NCI-H1417 (cell line): Measurements from ENCODE around the gene CLTCL1.
"Not testable (repeated sequence)": the region's sequence is repeated elsewhere in the genome, so short reads cannot be mapped to it uniquely, and the experiment has no call there.

Experiments
- DNase-seq, 3 experiments: peaks; one replicate each; lab custom pipeline; 2025; lab: John Stamatoyannopoulos, UW

CLTCL1 gene

GRCh38 chr22:19175602-19176174 lies 115.8 kb downstream of the CLTCL1 start:
- peak in 1 of 3 experiments; percentile 3 for DNase-seq

GRCh38 chr22:19175026-19175601 lies 116.4 kb downstream of the CLTCL1 start:
- no peak for DNase-seq

DNA sequence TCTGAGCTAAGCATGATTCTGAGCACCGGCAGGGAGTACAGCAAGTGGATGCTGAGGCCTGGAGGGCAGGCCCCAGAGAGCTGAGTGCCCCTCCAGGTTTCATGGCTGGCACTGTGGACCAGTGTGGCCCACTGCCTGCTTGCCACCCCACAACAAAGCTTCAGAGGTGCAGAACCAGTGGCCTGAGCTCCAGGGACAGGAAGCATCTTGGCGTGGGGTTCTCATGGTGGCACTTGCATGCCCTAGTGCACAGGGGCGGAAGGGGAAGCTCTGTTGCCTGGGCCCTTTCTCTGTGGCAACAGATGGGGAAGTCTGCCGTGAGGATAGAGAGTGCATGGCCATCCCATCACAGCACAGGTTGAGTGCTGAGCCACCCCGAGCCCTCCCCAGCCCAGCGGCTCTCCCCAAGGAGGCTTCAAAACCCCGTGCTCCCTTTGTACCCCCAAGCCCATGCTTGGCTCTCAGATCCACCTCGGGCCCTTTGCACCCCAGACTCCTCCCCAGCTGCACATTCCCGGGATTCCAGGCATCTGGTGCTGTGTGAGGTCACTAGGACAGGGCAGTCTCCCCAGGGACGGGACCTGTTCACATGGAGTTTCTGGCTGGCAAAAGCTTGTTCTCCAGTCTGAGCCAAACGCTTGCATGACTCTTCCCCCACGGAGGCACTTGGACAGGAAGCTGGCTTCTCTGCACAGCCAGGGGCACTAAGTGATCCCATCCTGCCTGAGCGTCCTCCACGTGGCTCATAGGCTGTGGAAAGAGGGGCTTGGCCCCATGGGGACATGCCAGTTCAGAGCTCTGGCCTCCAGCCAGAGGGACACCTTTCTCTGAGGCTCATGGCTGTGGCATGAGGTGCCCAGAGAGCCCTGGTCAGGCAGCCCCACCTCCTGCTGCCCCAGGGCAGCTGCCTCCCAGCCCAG lies 117.2 kb downstream of the CLTCL1 start:
- DNase-seq: no peak

- no peak for DNase-seq
These were observed 118.2 kb downstream of the CLTCL1 start for GRCh38 chr22:19173047-19174035.

DNA sequence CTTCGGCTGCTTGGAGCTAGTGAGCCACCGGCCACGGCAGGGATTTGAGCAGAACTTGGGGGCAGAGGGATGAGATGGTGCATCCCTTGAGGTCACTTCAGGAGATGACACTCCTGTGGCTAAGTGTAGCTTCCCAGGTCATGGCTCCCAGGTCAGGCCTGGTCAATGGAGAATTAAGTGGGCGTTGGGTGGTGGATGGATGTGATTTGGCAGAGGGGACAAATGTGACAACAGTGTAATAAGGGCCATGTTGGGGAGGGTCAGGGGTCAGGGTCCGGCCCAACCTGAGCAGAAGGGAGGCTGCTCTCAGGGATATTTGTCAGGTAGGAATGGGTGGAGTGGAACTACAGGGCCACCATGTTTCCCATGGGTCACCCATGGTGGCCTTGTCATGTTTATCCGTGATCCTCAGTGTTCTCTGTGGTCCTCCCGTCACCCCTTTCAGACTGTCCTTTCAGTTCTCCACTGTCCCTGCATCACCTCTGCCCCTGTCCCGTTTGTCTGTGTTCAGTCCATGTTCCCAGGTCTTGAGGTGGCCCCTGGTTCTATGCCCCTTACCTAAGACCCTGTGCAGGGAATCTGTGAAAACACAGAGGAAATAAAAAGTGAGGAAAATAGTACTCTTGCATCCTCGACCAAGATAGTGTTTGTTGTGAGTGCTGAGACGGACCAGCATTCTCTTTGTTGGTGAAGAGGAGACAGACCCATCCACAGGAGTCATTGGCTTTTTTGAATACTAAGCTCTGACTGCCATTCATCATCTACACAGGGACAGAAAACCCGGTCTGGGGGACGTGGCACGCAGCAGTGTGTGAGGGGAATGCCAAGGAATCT lies 119.1 kb downstream of the CLTCL1 start:
- no peak for DNase-seq

DNA sequence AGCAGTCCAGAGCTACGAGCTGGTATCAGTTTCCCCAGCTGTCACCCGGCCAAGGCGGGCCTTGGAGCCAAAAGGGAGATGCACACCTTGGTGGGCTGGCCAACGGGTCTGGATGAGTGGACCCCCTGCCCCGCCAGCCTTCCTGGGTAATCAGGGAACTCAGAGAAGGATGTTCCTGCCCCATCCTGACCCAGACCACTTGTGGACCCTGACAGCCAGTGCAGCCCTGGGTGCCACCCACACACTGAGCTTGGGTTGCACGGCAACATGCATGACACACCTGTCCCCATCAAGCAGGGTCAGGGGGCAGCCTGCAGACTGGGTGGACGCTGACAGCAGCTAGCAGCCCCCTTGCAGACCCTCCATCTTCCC lies 121.6 kb downstream of the CLTCL1 start:
- DNase-seq: no peak

DNA sequence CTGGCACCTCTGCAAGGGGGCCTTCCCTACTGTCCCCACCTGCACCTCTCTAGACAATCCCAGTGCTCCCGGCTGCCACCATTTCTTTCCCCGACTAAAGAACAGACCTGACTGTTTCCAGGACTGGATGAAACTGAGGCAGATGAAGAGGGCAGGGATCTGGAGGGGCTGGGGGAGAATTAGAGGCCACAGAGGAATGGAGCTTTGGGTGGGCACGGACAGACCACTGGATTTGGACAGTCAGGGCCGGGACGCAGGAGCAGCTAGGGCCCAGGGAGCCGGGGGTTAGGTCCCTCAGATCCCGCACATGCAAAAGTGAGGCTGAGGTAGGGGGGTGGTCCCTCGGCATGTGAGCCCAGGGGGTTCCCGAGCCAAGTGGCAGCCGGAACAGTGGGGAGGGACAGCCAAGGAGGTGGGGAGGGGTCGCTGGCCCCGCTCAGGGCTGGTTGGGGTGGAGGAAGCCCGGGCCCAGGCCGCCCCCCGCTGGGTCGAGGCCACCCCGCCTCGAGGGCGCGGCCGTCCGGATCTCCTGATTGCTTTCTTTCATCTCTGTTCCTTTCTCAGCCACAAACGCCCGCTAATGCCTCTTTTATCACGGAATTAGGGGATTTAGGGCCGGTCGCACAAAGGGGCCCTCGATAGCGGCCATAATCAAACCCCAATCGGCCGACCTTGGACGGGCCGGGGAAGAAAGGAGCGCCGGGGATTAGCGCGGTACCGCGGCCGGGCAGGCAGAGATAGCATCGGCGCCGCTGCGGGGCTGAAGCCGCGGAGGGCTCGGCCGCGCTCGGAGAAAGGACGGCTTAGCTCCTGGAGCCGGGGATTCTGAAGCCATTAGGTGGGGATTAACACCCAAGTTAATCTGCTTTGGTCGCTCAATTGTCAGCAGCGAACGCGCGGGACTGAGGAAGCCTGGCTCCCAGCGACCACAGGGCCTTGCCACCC lies 122.2 kb downstream of the CLTCL1 start:
- DNase-seq: no peak

DNA sequence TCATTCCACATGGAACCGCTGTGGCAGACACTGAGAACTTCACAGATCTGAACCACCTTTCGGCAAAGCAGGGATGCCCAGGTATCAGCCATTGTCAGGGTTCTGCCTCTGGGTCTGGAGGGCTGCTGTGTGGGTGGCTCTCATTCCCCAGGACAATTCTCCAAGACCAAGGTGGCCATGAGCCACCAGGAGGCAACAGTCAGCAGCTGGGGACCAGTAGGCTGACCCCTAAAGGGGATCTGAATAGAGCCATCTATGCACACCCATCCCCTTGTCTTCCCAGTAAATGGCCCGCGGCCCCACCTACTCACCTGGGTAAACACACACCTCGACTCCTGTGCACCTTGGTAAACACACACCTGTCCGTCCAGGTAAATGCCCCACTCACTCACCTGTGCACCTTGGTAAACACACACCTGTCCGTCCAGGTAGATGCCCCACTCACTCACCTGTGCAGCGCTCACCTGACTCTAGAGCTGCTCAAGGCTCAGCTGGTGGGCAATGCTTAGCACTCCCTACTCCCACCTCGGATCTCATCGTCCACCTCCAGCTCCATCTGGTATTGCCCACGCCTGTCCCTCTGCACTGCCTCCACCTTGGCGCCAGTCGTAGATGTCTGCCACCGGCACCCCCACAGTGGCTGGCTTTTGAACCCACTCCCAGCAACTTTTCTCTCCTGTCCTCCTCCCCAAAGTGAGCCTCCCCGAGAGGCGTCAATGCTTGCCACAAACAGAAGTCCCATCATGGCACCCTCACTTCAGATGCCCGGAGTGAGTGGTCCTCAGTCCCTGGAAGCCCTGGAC lies 123.2 kb downstream of the CLTCL1 start:
- peak in 2 of 3 experiments; percentile 18 to 58 for DNase-seq

GRCh38 chr22:19167106-19167869 lies 124.2 kb downstream of the CLTCL1 start:
- no peak for DNase-seq

- no peak for DNase-seq
These were observed 125.1 kb downstream of the CLTCL1 start for GRCh38 chr22:19166421-19166820.

DNA sequence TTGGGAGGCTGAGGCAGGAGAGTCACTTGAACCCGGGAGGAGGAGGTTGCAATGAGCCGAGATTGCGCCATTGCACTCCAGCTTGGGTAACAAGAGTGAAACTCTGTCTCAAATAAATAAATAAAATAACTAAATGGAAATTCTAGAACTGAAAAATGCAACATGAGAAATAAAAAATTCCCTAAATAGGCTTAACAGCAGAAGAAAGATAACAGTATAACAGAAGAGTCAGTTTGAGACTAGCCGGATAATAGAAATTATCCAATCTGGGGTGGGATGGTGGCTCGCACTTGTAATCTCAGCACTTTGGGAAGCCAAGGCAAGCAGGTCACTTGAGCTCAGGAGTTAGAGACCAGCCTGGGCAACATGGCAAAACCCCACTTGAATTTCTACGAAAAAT lies 127.1 kb downstream of the CLTCL1 start:
- no peak for DNase-seq

- DNase-seq: not testable (repeated sequence)
These were observed 132.9 kb downstream of the CLTCL1 start for GRCh38 chr22:19158649-19159048.

- DNase-seq: not testable (repeated sequence)
These were observed 135.4 kb downstream of the CLTCL1 start for GRCh38 chr22:19156109-19156508.

GRCh38 chr22:19152942-19153883 lies 138.3 kb downstream of the CLTCL1 start:
- no peak for DNase-seq

GRCh38 chr22:19151329-19152191 lies 140.0 kb downstream of the CLTCL1 start:
- DNase-seq: no peak
